GM04504 (cell line): Measurements from ENCODE around the gene ELP4.
"Not testable (repeated sequence)": the region's sequence is repeated elsewhere in the genome, so short reads cannot be mapped to it uniquely, and the experiment has no call there.

Source experiments
- DNase-seq: peaks from one replicate; pipeline ENCODE4 v3.0.0-alpha.2; 2012; ENCODE audit warnings: low read depth

ELP4 gene

DNA sequence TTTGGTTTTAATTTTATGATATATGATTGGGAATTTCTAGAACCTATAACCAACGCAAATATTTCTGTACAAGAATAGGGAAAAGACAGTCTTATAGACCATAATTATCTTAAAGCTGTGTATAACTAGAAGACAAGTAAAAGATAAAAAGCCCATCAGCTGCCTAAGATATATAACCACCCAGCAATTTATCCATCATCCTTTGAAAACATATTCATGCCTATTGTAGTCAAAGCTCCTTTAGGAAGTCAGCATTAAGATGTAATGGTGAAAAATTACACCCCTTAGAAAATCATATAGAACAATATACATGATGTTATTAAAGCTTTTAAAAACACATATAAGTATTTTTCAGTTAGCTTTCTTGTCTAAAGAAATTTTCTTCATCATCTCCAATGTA is 46.4 kb downstream of the ELP4 start:
- DNase-seq, result no peak

DNA sequence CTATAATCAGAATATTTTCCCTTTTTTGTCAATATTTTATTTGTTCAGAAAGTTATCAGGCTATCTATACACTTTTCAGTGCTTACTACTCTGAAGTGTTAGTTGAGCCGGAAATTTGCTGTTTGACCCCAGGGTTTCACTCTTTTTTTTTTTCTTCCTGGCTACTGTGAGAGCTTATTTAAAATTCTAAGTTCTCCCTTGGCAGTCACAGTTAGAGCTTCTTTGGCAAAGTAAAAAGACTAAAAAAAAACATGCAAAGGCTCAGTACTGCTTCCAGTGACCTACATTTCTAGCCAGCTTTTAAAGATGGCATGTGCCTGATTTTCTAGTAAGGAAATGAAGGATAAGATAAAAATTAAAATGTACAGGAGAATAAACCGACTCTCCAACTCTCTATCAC is 48.4 kb downstream of the ELP4 start:
- DNase-seq, result no peak

DNA sequence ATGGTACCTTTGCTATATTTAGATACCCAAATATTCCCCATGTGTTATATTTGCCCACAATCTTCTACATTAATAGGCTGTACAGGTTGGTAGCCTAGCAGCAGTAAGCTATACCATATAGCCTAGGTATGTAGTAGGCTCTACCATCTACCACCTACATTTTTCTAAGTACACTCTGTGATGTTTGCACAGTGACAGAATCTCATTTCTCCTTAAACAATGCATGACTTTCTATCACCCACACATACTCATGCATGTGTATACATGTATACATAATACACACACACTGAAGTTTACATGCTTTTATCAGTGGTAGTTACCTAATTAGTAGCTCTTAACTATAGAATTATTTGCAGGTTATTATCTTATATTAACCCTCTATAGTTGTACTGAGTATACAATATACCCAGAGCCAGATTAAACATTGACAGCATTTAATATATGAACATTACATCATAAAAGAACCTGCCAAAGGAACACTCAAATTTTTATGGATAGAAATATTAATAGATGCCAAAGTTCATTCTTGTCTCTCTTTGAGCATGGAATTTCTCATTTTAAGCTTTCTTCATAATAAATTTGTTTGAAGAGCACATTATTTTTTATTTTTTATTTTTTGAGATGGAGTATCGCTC is 51.4 kb downstream of the ELP4 start:
- DNase-seq, result no peak

DNA sequence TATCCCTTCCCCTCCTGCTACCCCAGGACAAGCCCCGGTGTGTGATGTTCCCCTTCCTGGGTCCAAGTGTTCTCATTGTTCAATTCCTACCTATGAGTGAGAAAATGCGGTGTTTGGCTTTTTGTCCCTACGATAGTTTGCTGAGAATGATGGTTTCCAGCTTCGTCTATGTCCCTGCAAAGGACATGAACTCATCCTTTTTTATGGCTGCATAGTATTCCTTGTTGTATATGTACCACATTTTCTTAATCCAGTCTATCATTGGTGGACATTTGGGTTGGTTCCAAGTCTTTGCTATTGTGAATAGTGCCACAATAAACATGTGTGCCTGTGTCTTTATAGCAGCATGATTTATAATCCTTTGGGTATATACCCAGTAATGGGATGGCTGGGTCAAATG is 55.0 kb downstream of the ELP4 start:
- not testable (repeated sequence) for DNase-seq

DNA sequence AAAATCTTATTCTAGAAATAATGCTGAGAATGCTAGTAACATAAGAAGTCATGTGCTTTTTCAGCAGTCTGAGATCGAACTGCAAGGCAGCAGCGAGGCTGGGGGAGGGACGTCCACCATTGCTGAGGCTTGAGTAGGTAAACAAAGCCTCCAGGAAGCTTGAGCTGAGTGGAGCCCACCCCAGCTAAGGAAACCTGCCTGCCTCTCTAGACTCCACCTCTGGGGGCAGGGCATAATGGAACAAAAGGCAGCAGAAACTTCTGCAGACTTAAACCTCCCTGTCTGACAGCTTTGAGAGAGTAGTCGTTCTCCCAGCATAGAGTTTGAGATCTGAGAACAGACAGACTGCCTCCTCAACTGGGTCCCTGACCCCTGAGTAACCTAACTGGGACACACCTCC is 64.6 kb downstream of the ELP4 start:
- not testable (repeated sequence) for DNase-seq

DNA sequence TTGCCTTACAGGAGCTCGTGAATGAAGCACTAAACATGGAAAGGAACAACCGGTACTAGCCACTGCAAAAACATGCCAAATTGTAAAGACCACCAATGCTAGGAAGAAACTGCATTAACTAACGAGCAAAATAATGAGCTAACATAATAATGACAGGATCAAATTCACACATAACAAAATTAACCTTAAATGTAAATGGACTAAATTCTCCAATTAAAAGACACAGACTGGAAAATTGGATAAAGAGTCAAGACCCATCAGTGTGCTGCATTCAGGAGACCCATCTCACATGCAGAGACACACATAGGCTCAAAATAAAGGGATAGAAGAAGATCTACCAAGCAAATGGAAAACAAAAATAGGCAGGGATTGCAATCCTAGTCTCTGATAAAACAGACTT is 66.2 kb downstream of the ELP4 start:
- not testable (repeated sequence) for DNase-seq

DNA sequence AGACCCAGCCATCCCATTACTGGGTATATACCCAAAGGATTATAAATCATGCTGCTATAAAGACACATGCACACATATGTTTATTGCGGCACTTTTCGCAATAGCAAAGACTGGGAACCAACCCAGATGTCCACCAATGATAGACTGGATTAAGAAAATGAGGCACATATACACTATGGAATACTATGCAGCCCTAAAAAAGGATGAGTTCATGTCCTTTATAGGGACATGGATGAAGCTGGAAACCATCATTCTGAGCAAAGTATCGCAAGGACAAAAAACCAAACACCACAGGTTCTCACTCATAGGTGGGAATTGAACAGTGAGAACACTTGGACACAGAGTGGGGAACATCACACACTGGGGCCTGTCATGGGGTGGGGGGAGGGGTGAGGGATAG is 69.8 kb downstream of the ELP4 start:
- not testable (repeated sequence) for DNase-seq

DNA sequence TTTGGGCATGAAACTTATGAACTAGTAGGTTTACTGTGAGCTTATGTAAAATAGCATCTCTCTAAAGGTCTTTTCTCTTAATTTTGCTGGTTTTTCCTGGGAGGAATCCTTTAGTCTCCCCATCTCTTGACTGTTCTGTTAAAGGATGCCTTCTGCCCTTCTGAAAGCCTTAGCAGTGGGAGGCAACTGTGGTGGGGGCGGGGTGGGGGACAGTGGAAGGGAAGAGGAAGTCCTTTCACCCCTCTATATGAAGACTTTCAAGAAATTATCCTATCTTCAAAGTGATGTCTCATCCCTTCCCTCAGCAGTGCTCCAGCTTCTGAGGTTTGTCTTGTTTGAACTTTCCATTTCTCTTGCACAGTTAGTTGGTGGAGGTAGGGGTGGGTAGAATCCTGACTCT is 73.1 kb downstream of the ELP4 start:
- no peak for DNase-seq

DNA sequence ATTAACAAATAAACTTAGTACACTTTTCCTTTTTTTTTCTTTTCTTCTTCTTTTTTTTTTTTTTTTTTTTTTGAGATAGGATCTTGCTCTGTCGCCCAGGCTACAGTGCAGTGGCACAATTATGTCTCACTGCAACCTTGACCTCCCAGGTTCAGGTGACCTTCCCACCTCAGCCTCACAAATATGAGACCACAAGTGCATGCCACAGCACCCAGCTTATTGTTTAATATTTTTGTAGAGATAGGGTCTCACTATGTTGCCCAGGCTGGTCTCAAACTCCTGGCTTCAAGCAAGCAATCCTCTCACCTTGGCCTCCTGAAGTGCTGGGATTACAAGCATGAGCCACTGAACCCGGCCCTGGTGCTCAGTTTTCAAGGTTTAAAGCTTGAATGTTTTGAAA is 88.9 kb downstream of the ELP4 start:
- DNase-seq, result no peak

DNA sequence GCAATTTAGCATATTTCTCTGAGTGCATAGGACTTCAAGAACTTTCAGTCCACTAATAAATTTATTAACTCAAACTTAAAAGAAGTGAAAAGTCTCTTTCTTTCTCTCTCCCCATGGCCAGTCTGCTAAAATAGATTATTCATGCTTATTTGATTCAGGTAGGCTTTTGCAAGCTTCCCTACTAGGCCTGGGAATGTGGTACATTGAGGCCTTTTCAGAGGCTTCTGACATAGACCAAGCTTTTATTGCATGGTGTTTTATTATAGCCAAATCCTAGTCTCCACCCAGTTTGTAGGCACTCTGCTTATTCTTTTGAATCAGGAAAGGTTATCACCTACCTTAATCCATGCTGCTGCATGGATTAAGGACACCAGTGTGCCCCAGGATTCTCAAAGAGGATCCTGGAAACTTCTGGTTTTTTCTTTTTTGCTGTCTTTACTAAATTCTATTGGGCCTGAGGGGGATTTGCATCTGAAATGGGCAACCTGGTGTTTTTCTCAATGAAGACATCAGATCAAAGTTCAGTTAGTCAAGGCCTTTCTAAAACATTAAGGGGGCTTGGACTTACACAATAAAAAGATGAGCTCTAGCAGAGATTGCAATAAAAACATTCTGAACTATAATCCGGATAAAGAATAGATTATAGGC is 92.2 kb downstream of the ELP4 start:
- DNase-seq, result no peak

DNA sequence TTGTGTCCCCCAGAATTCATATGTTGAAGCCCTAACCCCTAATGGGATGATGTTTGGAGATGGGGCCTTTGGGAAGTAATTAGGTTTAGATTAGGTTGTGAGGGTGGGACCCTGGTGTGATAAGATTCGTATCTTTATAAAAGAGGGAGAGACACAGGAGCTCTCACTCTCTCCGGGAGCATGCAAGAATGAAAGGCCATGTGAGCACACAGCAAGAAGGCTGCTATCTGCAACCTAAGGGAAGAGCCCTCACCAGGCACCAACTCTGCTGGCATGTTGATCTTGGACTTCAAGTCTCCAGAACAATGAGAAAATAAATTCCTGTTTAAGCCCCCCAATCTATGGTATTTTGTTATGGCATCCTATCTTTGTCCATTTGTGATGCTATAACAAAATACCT is 97.3 kb downstream of the ELP4 start:
- DNase-seq, result no peak

DNA sequence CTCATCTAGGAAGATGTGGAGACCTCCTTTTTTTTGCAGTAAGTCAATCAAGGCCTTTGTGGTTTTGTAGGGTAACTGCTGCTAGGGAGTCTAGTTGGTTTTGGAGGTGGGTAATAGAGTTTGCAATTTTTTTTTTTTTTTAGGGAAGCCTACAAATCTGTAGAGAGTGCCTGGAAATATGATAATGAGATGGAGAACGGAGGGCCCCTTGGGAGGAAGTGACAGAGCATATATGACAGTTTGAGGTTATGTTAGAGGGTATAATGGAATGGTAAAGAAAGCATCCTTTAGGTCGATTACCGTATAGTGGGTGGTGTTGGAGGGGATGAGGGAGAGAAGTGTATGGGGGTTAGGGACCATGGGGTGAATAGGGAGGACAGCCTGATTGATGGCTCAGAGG is 98.3 kb downstream of the ELP4 start:
- DNase-seq, result no peak

DNA sequence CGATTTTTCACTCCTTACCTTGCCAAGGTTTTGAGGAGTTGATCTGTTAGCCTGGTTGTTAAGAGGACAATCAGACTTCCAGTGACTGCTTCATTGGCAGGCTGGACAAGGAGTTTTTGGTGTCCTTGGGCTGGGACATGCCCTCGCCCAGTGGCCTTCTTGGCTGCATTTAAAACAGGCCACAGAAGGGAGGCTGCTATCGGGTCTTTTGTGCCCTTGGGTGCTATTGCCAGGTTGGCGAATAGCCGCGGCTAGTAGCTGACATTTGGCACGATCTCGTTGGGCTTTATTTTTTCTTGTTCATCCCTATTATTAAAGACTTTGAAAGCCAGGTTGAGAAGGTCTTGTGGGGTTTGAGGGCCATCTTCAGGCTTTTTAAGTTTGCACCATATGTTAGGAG is 99.4 kb downstream of the ELP4 start:
- no peak for DNase-seq

DNA sequence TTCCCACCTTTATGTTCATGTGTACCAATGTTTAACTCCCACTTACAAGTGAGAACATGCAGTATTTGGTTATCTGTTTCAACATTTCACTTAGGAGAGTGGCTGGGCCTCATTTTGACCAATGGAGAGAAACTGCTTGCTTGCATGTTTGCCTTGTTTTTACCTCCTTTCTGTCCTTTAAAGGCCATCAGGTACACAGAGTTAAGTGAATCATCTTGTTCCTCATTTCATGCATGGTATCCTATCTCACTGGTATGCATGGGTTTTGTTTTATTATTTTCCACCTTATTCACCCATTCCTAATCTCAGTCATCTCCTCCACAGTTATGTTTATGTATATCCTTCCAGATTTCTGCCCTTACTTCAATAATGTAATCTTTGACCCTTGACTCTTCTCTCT is 101.0 kb downstream of the ELP4 start:
- no peak for DNase-seq

DNA sequence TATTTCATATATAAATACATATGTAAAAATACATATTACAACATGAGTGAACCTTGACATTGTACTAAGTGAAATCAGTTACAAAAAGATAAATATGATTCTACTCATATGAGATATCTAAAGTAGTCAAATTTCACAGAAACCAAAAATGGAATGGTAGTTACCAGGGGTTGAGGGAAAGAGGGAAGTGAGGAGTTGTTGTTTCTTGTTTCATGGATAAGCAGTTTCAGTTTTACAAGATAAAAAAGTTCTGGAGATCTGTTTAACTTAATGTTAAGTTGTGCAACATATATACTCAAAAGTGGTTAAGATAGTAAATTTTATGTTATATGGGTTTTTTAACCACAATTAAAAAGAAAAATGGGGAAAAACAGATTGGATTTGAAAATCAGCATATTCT is 107.7 kb downstream of the ELP4 start:
- no peak for DNase-seq

DNA sequence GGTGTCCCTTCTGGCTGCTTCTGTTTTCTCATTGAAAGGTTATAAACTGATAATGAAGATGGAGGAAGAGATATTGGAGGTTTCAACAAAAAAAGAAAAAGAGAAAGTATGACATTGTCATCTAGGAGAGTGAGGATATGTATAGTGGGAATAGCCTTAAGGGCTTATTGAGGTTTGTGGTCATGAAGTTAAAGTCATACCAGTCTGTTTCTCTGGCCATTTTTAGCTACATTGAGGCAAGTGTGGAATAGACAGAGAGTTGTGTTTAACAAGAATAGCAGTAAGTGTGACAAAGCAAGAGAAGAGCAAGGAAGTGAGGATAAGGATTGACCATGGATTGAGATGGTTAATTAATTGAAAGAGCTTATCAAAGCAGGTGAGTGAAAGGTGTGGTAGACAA is 110.4 kb downstream of the ELP4 start:
- no peak for DNase-seq

DNA sequence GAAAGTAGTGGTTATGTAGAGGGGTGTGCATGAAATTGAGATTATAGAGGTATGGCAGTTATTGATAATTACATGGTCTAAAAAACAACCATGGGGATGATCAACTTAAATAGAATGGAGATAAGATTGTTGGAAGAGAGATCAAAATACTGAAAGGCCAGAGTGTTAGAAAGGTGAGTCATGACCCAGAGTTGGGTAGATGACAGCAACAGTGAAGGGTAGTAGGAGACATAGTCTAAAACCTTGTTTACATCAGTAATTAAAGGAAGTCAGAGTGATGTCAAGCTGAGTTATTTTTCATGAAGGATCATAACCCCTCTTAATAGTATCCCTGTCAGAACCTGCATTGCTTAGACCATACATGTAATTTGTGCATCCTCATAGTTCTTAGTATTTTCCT is 110.9 kb downstream of the ELP4 start:
- DNase-seq, result no peak

DNA sequence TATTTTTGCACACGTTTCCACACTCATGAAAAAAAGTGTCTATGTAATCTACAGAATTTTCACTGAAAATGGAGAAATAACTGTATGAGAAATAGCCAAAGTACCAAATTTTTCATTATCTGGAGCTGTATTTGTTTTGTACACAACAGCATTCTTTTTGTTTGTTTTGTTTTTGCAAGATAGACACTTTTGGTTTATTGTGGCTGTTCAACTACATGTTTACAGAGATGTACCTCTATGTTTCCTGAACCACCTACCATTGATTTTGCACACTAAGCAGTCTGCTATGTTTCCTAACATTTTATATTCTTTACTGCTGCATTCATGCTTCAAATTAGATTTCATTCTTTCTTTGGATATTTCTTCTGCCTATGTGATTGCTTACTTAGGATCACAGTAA is 116.3 kb downstream of the ELP4 start:
- no peak for DNase-seq

DNA sequence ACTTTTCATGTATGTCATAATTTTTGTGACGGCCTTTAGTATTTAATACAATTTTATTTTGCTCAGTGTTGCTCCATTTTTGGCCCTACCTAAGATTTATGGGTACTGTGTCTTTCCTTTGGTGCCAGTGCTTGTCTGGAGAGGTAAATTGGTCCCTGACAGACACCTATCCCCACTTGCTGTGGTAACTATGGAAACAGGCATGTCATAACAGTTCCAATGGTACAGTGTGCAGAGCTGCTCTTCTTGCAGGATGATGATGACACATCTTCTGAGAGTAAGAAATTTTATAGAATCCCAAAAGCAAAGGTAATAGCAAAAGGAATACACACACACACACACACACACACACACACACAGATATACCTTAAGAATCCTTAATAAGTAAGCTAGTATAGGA is 118.5 kb downstream of the ELP4 start:
- DNase-seq, result no peak

DNA sequence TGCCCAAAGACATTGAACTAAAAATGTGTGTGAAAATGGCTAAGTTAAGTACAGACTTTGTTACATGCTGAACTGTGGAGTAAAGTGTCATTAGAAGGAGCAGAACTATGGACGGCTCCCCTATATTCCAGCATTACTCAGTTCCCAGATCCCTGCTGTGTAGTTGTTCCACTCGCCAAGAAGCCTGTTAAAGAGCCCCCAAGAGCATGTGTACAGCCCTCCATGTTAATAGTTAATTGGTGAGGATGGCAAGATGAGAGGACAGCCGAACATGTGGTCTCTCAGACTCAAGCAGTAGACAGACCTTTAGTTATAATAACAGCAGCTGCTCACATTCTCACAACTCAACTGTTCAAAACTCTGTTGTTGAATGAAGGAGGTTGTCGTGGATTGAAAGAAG is 127.4 kb downstream of the ELP4 start:
- DNase-seq, result no peak

DNA sequence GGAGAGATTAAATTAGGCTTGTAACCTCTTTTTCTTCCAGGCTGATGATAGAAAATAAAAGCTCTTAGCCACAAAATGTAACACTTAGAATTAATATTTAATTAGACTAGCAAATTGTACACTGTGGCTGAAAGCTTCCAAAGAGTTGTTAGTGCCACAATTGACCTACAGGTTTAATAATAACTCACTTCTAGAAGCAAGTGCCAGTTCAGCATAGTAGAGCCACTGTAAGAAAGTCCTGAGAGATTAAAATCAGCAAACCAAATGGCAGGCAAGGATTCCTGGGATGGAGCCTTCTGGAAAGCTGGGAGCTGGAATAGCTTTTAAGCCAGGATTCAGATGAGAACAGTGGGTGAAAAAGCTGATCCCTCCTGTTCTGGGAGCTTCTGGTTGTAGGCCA is 131.0 kb downstream of the ELP4 start:
- DNase-seq, result no peak

DNA sequence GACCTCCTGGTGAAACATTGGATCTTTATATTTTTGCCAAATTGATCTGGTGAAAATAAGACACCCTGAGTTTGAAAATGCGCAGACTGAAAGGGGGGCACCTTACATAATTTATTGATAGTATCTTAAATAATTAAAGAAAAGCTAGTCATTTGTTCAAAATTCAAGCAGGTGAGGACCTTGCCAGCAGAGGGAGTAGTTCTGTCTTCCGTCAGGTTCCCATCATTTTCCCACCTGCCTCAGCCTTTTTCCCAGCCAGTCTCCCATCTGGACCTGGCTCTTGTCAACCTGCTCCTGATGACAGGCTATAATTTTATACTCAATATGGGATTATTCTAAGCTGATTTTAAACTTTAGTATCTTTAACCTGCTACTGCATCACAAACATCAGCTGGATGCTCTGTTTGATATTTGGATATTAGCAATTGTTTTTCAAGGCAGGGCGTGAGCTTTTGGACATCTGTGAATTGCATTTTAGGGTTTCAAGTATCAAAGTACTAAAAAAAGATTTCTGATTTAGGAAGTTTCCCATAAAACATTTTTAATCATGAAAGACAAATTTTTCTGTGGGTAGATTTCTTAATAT is 132.0 kb downstream of the ELP4 start:
- no peak for DNase-seq

DNA sequence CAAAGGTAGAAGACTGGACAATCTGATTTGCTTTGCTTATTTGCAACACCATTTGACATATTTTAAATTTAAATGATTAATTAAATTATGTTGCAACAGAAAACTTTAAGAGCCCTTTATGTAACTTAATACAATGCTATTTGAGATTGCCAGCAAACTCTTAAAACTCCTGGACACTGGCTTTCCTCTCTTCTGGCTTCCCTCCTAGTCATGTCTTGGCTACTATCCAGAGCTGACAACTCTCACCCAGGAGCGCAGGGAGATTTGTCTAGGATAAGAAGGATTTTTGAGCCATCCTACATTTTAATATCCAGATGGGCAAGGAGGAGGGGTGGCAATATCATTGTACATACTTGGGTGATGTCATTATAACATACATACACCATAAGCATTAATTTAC is 134.3 kb downstream of the ELP4 start:
- DNase-seq, result peak; percentile 24

DNA sequence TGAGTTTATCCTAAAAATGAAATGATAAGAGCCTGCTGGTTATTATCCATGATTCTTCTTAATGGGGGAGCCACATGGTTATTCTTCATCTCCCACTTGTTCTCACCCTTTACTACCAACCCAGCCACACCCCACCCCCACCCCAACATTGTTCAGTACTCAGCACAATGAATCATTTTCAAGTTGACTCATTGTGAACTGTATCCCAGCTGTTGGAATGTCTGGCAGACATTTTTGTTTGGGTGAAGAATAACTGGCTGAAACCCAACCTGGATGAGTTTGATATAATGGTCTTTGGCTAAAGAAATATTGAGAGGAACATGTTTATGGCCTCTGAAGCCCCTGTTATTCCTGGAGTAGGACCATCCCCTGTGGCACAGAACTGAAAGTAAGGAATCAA is 136.2 kb downstream of the ELP4 start:
- peak; percentile 54 for DNase-seq
